T-helper 2 cell treated with Interferon-gamma antibody and Interleukin-4, amounts not matched to agents 5 μg/mL and 100 μg/mL, for 36 hours (primary cell): Measurements from ENCODE around the gene PAFAH2.
"Not testable (repeated sequence)": the region's sequence is repeated elsewhere in the genome, so short reads cannot be mapped to it uniquely, and the experiment has no call there.

Experiments used
- DNase-seq: peaks from one replicate; pipeline ENCODE4 v3.0.0; 2021; ENCODE audit warnings: low spot score
- H3K27ac Mint-ChIP-seq: one replicate; pipeline ENCODE4 v1.8.0; 2021; ENCODE audit warnings: mild to moderate bottlenecking, mixed read lengths
- H3K27me3 Mint-ChIP-seq: one replicate; pipeline ENCODE4 v1.8.0; 2021; ENCODE audit warnings: low read depth, mixed read lengths
- H3K36me3 Mint-ChIP-seq: one replicate; pipeline ENCODE4 v1.8.0; 2021; ENCODE audit warnings: low read depth, mixed read lengths
- H3K4me1 Mint-ChIP-seq: one replicate; pipeline ENCODE4 v1.8.0; 2021; ENCODE audit warnings: low read depth, mixed read lengths
- H3K4me3 Mint-ChIP-seq: one replicate; pipeline ENCODE4 v1.8.0; 2022; ENCODE audit warnings: mild to moderate bottlenecking, moderate library complexity, mixed read lengths
- H3K9me3 Mint-ChIP-seq: one replicate; pipeline ENCODE4 v1.8.0; 2021; ENCODE audit warnings: mixed read lengths

PAFAH2 gene

DNA sequence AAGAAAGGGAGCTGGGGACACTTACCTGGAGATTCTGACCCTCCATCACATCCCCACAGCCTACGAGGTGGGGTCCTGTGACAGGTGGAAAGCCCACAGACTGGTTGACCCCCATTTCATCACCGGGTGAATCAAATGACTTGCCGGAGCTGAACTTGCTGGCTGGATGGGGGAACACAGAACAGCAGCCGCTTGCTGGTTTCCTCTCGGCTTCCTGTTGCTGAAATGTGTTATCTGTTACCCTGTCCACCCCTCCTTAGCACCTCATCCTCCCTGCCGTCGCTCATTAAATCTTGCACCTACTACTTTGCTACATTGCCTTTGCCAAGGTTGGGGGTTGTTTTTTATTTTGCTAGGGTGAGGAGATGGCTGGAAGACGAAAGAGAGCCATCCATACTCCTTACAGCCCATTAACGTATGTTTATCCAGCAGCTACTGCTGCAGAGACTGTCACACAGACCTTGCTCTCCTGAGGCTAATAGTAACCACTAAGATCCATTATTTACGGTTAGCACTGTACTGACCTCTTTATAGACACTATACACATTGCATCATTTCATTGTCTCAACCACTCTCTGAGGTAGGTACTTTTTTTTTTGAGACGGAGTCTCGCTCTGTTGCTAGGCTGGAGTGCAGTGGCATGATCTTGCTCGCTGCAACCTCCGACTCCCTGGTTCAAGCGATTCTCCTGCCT lies 7.0 kb downstream of the PAFAH2 start:
- Mint-ChIP-seq H3K4me1 (peaks cover 48% of the 10 kb centered on the region), H3K9me3 (no peaks in the 10 kb centered on the region), H3K27me3 (no peaks in the 10 kb centered on the region), H3K27ac (peak overlapping the region; percentile 83), H3K4me3 (peak overlapping the region; percentile 79), H3K36me3 (peaks cover 13% of the 10 kb centered on the region)
- DNase-seq = peak; percentile 32

DNA sequence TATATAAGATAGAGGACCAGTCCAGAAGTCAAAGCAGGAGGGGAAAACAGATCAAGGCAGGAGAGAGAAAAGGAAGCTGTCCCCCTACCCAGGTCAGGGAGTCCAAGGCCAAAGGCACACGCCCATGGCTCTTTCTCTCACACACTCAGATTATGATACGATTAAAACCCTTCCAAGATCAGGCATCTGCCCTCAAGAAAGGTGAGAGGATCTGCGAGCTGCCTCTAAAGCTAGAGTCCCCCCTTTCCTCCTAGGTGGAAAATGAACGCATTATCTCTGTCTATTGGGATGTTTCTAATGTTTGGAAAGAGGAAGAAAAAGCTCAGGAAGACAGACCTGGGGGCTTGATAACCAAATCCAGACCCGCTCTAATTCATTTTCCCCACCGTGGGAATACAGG lies 7.6 kb downstream of the PAFAH2 start:
- Mint-ChIP-seq H3K9me3 (no peaks in the 10 kb centered on the region), H3K4me3 (peak overlapping the region; percentile 79), H3K27me3 (no peaks in the 10 kb centered on the region), H3K36me3 (peaks cover 19% of the 10 kb centered on the region), H3K4me1 (peaks cover 54% of the 10 kb centered on the region), H3K27ac (peak overlapping the region; percentile 83)
- DNase-seq = no peak

- no peak for DNase-seq
- H3K4me3 Mint-ChIP-seq = peak overlapping the region; percentile 79
- H3K9me3 Mint-ChIP-seq = no peaks in the 10 kb centered on the region
- H3K27ac Mint-ChIP-seq = peak overlapping the region; percentile 89
- no peaks in the 10 kb centered on the region for H3K27me3 Mint-ChIP-seq
- peaks cover 19% of the 10 kb centered on the region for H3K36me3 Mint-ChIP-seq
- H3K4me1 Mint-ChIP-seq = peaks cover 54% of the 10 kb centered on the region
These were observed 8.2 kb downstream of the PAFAH2 start for GRCh38 chr1:25989440-25990234.

GRCh38 chr1:25987951-25988350 lies 9.9 kb downstream of the PAFAH2 start:
- Mint-ChIP-seq H3K27me3 (no peaks in the 10 kb centered on the region), H3K4me3 (no peak overlapping the region), H3K4me1 (peaks cover 43% of the 10 kb centered on the region), H3K27ac (peak overlapping the region; percentile 34), H3K9me3 (no peaks in the 10 kb centered on the region), H3K36me3 (peaks cover 30% of the 10 kb centered on the region)
- DNase-seq = no peak

- DNase-seq, H3K27ac Mint-ChIP-seq, H3K27me3 Mint-ChIP-seq, H3K4me3 Mint-ChIP-seq, H3K9me3 Mint-ChIP-seq: not testable (repeated sequence)
- Mint-ChIP-seq H3K4me1 (peaks cover 32% of the 10 kb centered on the region), H3K36me3 (peaks cover 39% of the 10 kb centered on the region)
These were observed 11.1 kb downstream of the PAFAH2 start for GRCh38 chr1:25986773-25987172.

DNA sequence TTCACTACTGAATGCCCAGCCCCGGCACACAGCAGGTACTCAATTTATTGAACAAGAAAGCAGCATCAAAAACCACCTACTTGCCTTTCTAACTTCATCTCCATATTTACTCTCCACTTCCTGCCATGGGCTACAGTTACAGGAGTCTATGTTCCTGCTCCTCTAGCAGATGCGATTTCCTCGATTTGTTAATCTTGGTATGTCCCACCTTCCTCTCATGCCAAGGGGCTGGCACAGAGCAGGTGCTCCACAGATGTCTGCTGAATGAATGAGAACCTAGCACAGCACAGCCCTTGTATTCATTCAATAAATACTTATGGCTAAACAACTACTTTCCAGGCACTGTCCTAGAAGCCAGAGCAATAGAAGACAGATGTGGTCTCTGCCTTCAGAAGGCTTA lies 12.2 kb downstream of the PAFAH2 start:
- Mint-ChIP-seq H3K27me3 (no peaks in the 10 kb centered on the region), H3K9me3 (no peaks in the 10 kb centered on the region), H3K27ac (peak overlapping the region; percentile 55), H3K36me3 (peaks cover 44% of the 10 kb centered on the region), H3K4me3 (no peak overlapping the region), H3K4me1 (peaks cover 26% of the 10 kb centered on the region)
- DNase-seq = no peak

- Mint-ChIP-seq H3K36me3 (peaks cover 44% of the 10 kb centered on the region), H3K9me3 (no peaks in the 10 kb centered on the region)
- no peak for DNase-seq
These were observed 12.7 kb downstream of the PAFAH2 start for GRCh38 chr1:25985171-25985570.

GRCh38 chr1:25979210-25979609 lies 18.7 kb downstream of the PAFAH2 start:
- Mint-ChIP-seq H3K36me3 (peaks cover 56% of the 10 kb centered on the region), H3K4me3 (no peak overlapping the region), H3K9me3 (no peaks in the 10 kb centered on the region), H3K27me3 (no peaks in the 10 kb centered on the region), H3K4me1 (peaks cover 6% of the 10 kb centered on the region), H3K27ac (no peak overlapping the region)
- no peak for DNase-seq

More at GRCh38 chr1:25985171-25985570, 12.7 kb downstream of the PAFAH2 start:
- no peaks in the 10 kb centered on the region for H3K27me3 Mint-ChIP-seq
- no peak overlapping the region for H3K27ac Mint-ChIP-seq
- no peak overlapping the region for H3K4me3 Mint-ChIP-seq
- H3K4me1 Mint-ChIP-seq = peaks cover 24% of the 10 kb centered on the region

- Mint-ChIP-seq H3K4me3 (no peak overlapping the region), H3K9me3 (no peaks in the 10 kb centered on the region), H3K27ac (no peak overlapping the region), H3K27me3 (no peaks in the 10 kb centered on the region), H3K4me1 (peaks cover 8% of the 10 kb centered on the region), H3K36me3 (peaks cover 57% of the 10 kb centered on the region)
- DNase-seq = no peak
These were observed 19.5 kb downstream of the PAFAH2 start for GRCh38 chr1:25978403-25978802.

GRCh38 chr1:25977801-25978200 lies 20.1 kb downstream of the PAFAH2 start:
- no peaks in the 10 kb centered on the region for H3K27me3 Mint-ChIP-seq
- DNase-seq = no peak
- no peak overlapping the region for H3K4me3 Mint-ChIP-seq
- H3K9me3 Mint-ChIP-seq = no peaks in the 10 kb centered on the region
- no peak overlapping the region for H3K27ac Mint-ChIP-seq
- peaks cover 58% of the 10 kb centered on the region for H3K36me3 Mint-ChIP-seq
- H3K4me1 Mint-ChIP-seq = peaks cover 10% of the 10 kb centered on the region

- H3K27ac Mint-ChIP-seq = no peak overlapping the region
- no peaks in the 10 kb centered on the region for H3K9me3 Mint-ChIP-seq
These were observed 24.1 kb downstream of the PAFAH2 start for GRCh38 chr1:25973610-25974321.

DNA sequence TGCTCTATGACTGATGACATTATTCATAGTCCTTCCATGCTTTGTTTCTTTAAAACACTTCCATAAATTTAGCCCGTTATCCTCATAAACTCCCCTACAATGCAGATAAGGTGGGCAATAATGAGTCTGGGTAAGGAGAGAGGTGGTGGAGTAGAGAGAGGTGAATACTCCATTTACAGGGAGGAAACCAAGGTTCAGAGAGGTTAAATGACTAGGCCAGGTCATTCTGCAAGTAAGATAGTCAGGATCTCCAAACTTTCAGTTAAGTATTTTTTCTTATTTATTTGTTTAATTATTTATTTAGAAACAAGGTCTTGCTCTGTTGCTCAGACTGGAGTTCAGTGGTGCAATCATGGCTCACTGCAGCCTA lies 26.1 kb downstream of the PAFAH2 start:
- Mint-ChIP-seq H3K27me3 (no peaks in the 10 kb centered on the region), H3K27ac (peak overlapping the region; percentile 91), H3K9me3 (no peaks in the 10 kb centered on the region), H3K4me3 (peak overlapping the region; percentile 50), H3K36me3 (peaks cover 68% of the 10 kb centered on the region), H3K4me1 (peaks cover 28% of the 10 kb centered on the region)
- no peak for DNase-seq

More at GRCh38 chr1:25973610-25974321, 24.1 kb downstream of the PAFAH2 start:
- no peak for DNase-seq
- Mint-ChIP-seq H3K4me3 (no peak overlapping the region), H3K36me3 (peaks cover 66% of the 10 kb centered on the region), H3K27me3 (no peaks in the 10 kb centered on the region), H3K4me1 (peaks cover 33% of the 10 kb centered on the region)

DNA sequence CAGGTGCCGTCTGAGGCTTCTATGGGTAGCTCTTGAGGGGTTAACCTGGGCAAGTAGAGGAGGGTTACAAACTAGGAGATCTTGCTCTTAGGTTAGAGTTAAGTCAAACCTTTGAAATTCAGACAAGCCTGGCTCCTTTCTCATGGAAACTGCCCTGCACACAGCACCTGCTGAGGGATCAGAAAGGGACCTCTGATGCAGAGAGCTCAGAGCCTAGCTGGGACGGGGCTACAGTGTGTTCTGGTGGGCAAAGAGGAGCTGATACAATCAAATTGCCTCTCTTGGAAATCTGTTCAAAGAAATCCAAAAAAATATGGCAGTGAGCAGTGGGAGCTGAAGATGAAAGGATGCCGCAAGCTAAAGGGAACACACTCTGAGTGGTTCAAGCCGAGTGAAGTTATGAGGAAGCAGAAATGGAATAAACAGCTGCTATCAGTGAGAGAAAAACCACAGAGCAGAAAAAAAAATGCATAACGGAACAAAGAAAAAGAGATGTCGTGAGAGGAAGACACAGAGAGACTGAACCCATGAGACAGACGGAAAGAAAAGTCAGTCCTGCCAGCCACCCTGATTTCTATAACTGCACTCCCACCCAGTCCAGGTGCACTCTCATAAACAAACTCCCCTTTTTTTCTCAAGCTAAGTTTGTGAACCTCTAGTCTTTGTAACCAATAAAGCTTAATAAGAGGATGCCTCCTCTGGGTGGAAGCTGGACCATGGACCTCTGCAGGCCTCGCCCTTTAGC lies 26.6 kb downstream of the PAFAH2 start:
- peaks cover 29% of the 10 kb centered on the region for H3K4me1 Mint-ChIP-seq
- H3K4me3 Mint-ChIP-seq = peak overlapping the region; percentile 50
- H3K9me3 Mint-ChIP-seq = no peaks in the 10 kb centered on the region
- peaks cover 66% of the 10 kb centered on the region for H3K36me3 Mint-ChIP-seq
- DNase-seq = peak; percentile 21
- H3K27ac Mint-ChIP-seq = peak overlapping the region; percentile 91
- no peaks in the 10 kb centered on the region for H3K27me3 Mint-ChIP-seq
